HCT116 (cell line): ENCODE results near the gene HOGA1. TPM values are rescaled to one million over a fixed set of nuclear protein-coding genes. Genes with fewer than 3 reads are reported as not detected.

Experiments
- ATAC-seq: fragments of 200-7000 bp; cut with Tn5 transposase; 2 replicates; pipeline ENCODE4 v1.9.1; 2020; ENCODE audit warnings: mild to moderate bottlenecking, moderate library complexity
- BruUV-seq: library from RNA; stranded (reverse); fragments of 400-500 nt; replicated peaks from 2 replicates; lab custom pipeline; 2021; lab: Mats Ljungman, UMichigan
- CTCF ChIA-PET: fragments of 300-600 bp; sonication (Branson Sonifier 250); formaldehyde crosslinking; loops from one replicate; lab custom pipeline; 2021; ENCODE audit warnings: antibody characterized with exemption; lab: Charles Lee
- POLR2A ChIA-PET: fragments of 300-600, 350-600 bp; sonication (Branson Sonifier 250); formaldehyde crosslinking; loops from one replicate; lab custom pipeline; 2021; ENCODE audit warnings: antibody characterized with exemption; lab: Charles Lee
- RAD21 ChIA-PET, 2 experiments: fragments of 300-600 bp; sonication (Branson Sonifier 250); formaldehyde crosslinking; loops; one replicate each; lab custom pipeline; 2023; ENCODE audit warnings: low total read pairs in 2 of 2; ENCODE audit not compliant: uncharacterized antibody in 2 of 2, unreplicated experiment in 2 of 2, low non-redundant PET in 1 of 2; lab: Charles Lee
- DNase-seq: peaks from one replicate; pipeline ENCODE4 v3.0.0-alpha.2; 2010; ENCODE audit warnings: low read depth, low spot score
- H2AFZ ChIP-seq: fragments of 200-600 bp; shearing (Covaris generic), sonication (generic); 2 replicates; pipeline ENCODE4 v1.6.1; 2017; ENCODE audit warnings: low read depth, mixed run types, mixed read lengths, antibody characterized with exemption, low read length; ENCODE audit not compliant: poor library complexity, severe bottlenecking
- H3K27ac ChIP-seq: 2 replicates; pipeline ENCODE4 v1.5.1; 2012; ENCODE audit warnings: low read depth, low read length
- H3K27me3 ChIP-seq: fragments of 200-600 bp; sonication (generic); 2 replicates; pipeline ENCODE4 v1.6.1; 2016; ENCODE audit warnings: mixed run types, low read length, mixed read lengths; ENCODE audit not compliant: insufficient read depth
- H3K36me3 ChIP-seq, 2 experiments: fragments of 200-500 bp in 1 of 2; fragments of 200-600 bp in 1 of 2; sonication (Bioruptor generic) in 1 of 2; sonication (generic) in 1 of 2; 2 replicates each; pipeline versions ENCODE4 v1.5.1 to v1.6.1; 2014 to 2016; ENCODE audit warnings: low read length in 2 of 2, inconsistent platforms in 1 of 2, mixed read lengths in 1 of 2, mixed run types in 1 of 2; ENCODE audit not compliant: insufficient read depth in 2 of 2, control insufficient read depth in 1 of 2
- H3K4me1 ChIP-seq, 2 experiments: fragments of 200-600 bp in 1 of 2; sonication (generic) in 1 of 2; 2 replicates each; pipeline versions ENCODE4 v1.5.1 to v1.6.1; 2012 to 2017; ENCODE audit warnings: low read length in 2 of 2, inconsistent platforms in 1 of 2, mild to moderate bottlenecking in 1 of 2, mixed read lengths in 1 of 2, mixed run types in 1 of 2, moderate library complexity in 1 of 2; ENCODE audit not compliant: insufficient read depth in 2 of 2, control insufficient read depth in 1 of 2
- H3K4me2 ChIP-seq: fragments of 200-600 bp; sonication (generic); 2 replicates; pipeline ENCODE4 v1.6.1; 2017; ENCODE audit warnings: mixed run types, low read length, mixed read lengths
- H3K4me3 ChIP-seq, 2 experiments: fragments of 200-600 bp in 1 of 2; sonication (generic) in 1 of 2; replicated peaks in 1 of 2; 2 replicates each; pipeline ENCODE4 v1.5.1; 2011 to 2016; ENCODE audit warnings: low read length in 2 of 2, control low read depth in 1 of 2, low read depth in 1 of 2, mild to moderate bottlenecking in 1 of 2, mixed read lengths in 1 of 2, mixed run types in 1 of 2
- H3K79me2 ChIP-seq: fragments of 200-600 bp; sonication (generic); 2 replicates; pipeline ENCODE4 v1.6.1; 2017; ENCODE audit warnings: mild to moderate bottlenecking, mixed run types, low read length, moderate library complexity, mixed read lengths; ENCODE audit not compliant: insufficient read depth
- H3K9ac ChIP-seq: fragments of 200-600 bp; sonication (generic); 2 replicates; pipeline ENCODE4 v1.6.1; 2016; ENCODE audit warnings: low read length, mixed read lengths
- H3K9me2 ChIP-seq: fragments of 200-600 bp; sonication (generic), shearing (Covaris generic); 2 replicates; pipeline ENCODE4 v1.6.1; 2017; ENCODE audit warnings: mixed run types, mild to moderate bottlenecking, moderate library complexity; ENCODE audit not compliant: insufficient read depth
- H3K9me3 ChIP-seq, 2 experiments: fragments of 200-500 bp in 1 of 2; fragments of 200-600 bp in 1 of 2; sonication (Bioruptor generic) in 1 of 2; sonication (generic) in 1 of 2; 2 replicates each; pipeline ENCODE4 v1.6.1; 2014 to 2017; ENCODE audit warnings: low read length in 2 of 2, mixed read lengths in 2 of 2, inconsistent platforms in 1 of 2, low read depth in 1 of 2, mild to moderate bottlenecking in 1 of 2, mixed run types in 1 of 2, moderate library complexity in 1 of 2; ENCODE audit not compliant: control insufficient read depth in 1 of 2, insufficient read depth in 1 of 2
- H4K20me1 ChIP-seq: fragments of 200-600 bp; sonication (generic), shearing (Covaris generic); 2 replicates; pipeline ENCODE4 v1.6.1; 2017; ENCODE audit warnings: mixed run types, mild to moderate bottlenecking, moderate library complexity; ENCODE audit not compliant: insufficient read depth
- CBX3 ChIP-seq: IDR thresholded peaks from 2 replicates; pipeline ENCODE4 v1.6.1; 2012; ENCODE audit warnings: low read depth
- CEBPB ChIP-seq: IDR thresholded peaks from 2 replicates; pipeline ENCODE4 v1.6.1; 2012; ENCODE audit warnings: low read depth
- ELF1 ChIP-seq: IDR thresholded peaks from 2 replicates; pipeline ENCODE4 v1.6.1; 2012; ENCODE audit warnings: low read depth, borderline replicate concordance
- FOSL1 ChIP-seq: IDR thresholded peaks from 2 replicates; pipeline ENCODE4 v1.6.1; 2012; ENCODE audit warnings: low read depth
- JUND ChIP-seq: IDR thresholded peaks from 2 replicates; pipeline ENCODE4 v1.6.1; 2012
- POLR2A ChIP-seq: IDR thresholded peaks from 2 replicates; pipeline ENCODE4 v1.7.0; 2011; ENCODE audit warnings: borderline replicate concordance; ENCODE audit not compliant: insufficient read depth, insufficient read length; ENCODE audit errors: extremely low read depth
- POLR2AphosphoS5 ChIP-seq: IDR thresholded peaks from 2 replicates; pipeline ENCODE4 v1.6.1; 2011; ENCODE audit warnings: mild to moderate bottlenecking, low read depth, low read length, moderate library complexity
- SIN3A ChIP-seq: IDR thresholded peaks from 2 replicates; pipeline ENCODE4 v1.6.1; 2012; ENCODE audit warnings: low read depth
- SP1 ChIP-seq: IDR thresholded peaks from 2 replicates; pipeline ENCODE4 v1.6.1; 2012; ENCODE audit warnings: low read depth
- SRF ChIP-seq: IDR thresholded peaks from 2 replicates; pipeline ENCODE4 v1.6.1; 2012; ENCODE audit warnings: low read depth
- TCF7L2 ChIP-seq: IDR thresholded peaks from 2 replicates; pipeline ENCODE4 v1.7.0; 2011; ENCODE audit warnings: borderline replicate concordance, inconsistent platforms; ENCODE audit not compliant: insufficient read depth, insufficient read length; ENCODE audit errors: extremely low read depth
- ZFX ChIP-seq: fragments of 450-650 bp; IDR thresholded peaks from 2 replicates; pipeline ENCODE4 v1.6.1; 2017
- ZNF274 ChIP-seq: fragments of 200-500 bp; sonication (Bioruptor generic); IDR thresholded peaks from 2 replicates; pipeline ENCODE4 v1.6.1; 2014; ENCODE audit warnings: mild to moderate bottlenecking, low read depth, low read length, inconsistent platforms
- intact Hi-C: fragments of 100-400 bp; cut with micrococcal nuclease; formaldehyde crosslinking; loops from 2 replicates; pipeline ENCODE4 v1.10.0; 2022
- total RNA-seq: library from RNA; stranded (reverse); gene quantifications from one replicate; pipeline ENCODE4 v1.2.1, GENCODE V29; 2021; ENCODE audit not compliant: unreplicated experiment
- TF ChIP-seq, protein P1 (sequence below): IDR thresholded peaks from 2 replicates; pipeline ENCODE4 v1.6.1; 2012
- TF ChIP-seq, protein P2 (sequence below): IDR thresholded peaks from 2 replicates; pipeline ENCODE4 v1.6.1; 2012; ENCODE audit warnings: low read depth
- TF ChIP-seq, protein P3 (sequence below), 3 experiments: fragments of 200-600 bp in 1 of 3; sonication (generic) in 1 of 3; IDR thresholded peaks in 2 of 3; conservative IDR thresholded peaks in 1 of 3; 2 replicates each; pipeline ENCODE4 v1.5.1; 2012 to 2017; ENCODE audit warnings: low read depth in 2 of 3, low read length in 2 of 3, antibody characterized with exemption in 1 of 3, borderline replicate concordance in 1 of 3, control low read depth in 1 of 3, mild to moderate bottlenecking in 1 of 3, mixed read lengths in 1 of 3, mixed run types in 1 of 3, moderate library complexity in 1 of 3; ENCODE audit not compliant: insufficient read depth in 1 of 3
- TF ChIP-seq, protein P4 (sequence below): IDR thresholded peaks from 2 replicates; pipeline ENCODE4 v1.6.1; 2011; ENCODE audit warnings: mild to moderate bottlenecking, low read length, moderate library complexity; ENCODE audit not compliant: insufficient replicate concordance; ENCODE audit errors: extremely low read depth
- TF ChIP-seq, protein P5 (sequence below): IDR thresholded peaks from 2 replicates; pipeline ENCODE4 v1.6.1; 2012

The HOGA1 gene
- total RNA-seq, 1 experiment from 2014 or later: 1.6 TPM

DNA sequence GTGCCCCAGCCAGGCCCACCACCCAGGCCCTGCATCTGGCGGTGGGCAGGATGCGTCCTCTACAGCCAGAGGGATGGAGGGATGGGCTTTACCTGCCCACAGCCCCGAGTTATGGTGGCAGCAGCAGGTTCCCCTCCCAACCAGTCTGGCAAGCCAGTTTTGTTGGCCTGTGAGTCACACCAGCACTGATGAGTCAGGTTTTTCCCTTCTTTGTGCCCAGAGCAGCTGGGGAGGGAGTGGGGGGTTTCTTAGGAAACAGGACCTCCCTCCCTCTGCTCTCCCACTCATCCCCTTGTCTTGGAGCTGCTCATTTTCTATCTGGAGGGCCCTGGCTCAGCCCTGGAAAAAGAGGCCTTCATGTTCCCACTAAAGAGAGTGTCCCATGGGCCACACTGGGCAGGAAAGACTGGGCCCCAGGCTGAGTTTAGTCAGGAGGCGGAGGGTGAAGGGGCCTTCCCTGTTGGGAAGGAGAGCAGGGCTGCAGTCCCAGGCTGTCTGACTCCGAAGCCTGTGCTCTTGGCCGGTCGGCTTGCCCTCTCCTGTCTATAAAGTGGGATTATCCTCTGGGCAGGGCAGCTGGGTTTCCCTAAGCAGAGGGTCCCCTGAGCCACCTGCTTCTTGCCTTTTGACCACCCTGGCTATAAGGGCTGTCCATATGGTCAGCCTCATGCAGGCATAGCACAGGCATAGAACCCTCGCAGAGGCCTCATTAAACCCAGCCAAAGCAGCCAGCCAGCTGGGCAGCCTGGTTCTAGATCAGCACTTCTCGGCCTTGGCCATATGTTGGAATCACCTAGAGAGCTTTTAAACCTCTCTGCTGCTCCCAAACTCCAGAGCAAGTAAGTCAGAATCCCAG, 41.8 kb upstream of the HOGA1 start:
- ChIA-PET CTCF (interaction anchor here (0.7 to 4.5 kb wide), 5 partner anchors 8 to 30 kb away, joined by 3 to 20 read pairs (median 3); partner anchors contain the start of gene ANKRD2), RAD21 (interaction anchor here in 1 of 2 experiments (0.8 kb wide), 1 partner anchor 11 kb away, joined by 3 read pairs; no protein-coding TSS in a partner anchor), POLR2A (interaction anchor here (0.7 kb wide), 1 partner anchor 65 kb away, joined by 7 read pairs; no protein-coding TSS in a partner anchor)
- H3K27me3 ChIP-seq: no peaks in the 10 kb centered on the region
- no TSS peak for BruUV-seq
- peak; percentile 71 for ATAC-seq
- H3K4me3 ChIP-seq: peak overlapping the region; percentile 19 to 57
- H3K27ac ChIP-seq: peak overlapping the region; percentile 98
- H3K79me2 ChIP-seq: peaks cover 6% of the 10 kb centered on the region; the same call in 1 of the 2 replicates
- peak overlapping the region; percentile 72 for H3K9ac ChIP-seq
- no peaks in the 10 kb centered on the region for H3K36me3 ChIP-seq
- H3K4me2 ChIP-seq: peak overlapping the region; percentile 99
- intact Hi-C loops: loop anchor here (2.0 kb wide), 2 partner anchors 32 to 44 kb away; partner anchors contain the start of genes MMS19 and UBTD1
- no peaks in the 10 kb centered on the region for H4K20me1 ChIP-seq
- no peaks in the 10 kb centered on the region for H3K9me2 ChIP-seq
- DNase-seq: peak; percentile 82
- peaks cover 53 to 63% of the 10 kb centered on the region in 2 experiments for H3K4me1 ChIP-seq
- H2AFZ ChIP-seq: no peak overlapping the region
- H3K9me3 ChIP-seq: no peaks in the 10 kb centered on the region
- TF ChIP-seq SP1: peak; percentile 96
- peak; percentile 71 for TF ChIP-seq CBX3
- TF ChIP-seq, protein P1, sequence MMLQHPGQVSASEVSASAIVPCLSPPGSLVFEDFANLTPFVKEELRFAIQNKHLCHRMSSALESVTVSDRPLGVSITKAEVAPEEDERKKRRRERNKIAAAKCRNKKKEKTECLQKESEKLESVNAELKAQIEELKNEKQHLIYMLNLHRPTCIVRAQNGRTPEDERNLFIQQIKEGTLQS: no peak
- TF ChIP-seq CEBPB: no peak
- no peak for TF ChIP-seq ELF1
- TF ChIP-seq, protein P2, sequence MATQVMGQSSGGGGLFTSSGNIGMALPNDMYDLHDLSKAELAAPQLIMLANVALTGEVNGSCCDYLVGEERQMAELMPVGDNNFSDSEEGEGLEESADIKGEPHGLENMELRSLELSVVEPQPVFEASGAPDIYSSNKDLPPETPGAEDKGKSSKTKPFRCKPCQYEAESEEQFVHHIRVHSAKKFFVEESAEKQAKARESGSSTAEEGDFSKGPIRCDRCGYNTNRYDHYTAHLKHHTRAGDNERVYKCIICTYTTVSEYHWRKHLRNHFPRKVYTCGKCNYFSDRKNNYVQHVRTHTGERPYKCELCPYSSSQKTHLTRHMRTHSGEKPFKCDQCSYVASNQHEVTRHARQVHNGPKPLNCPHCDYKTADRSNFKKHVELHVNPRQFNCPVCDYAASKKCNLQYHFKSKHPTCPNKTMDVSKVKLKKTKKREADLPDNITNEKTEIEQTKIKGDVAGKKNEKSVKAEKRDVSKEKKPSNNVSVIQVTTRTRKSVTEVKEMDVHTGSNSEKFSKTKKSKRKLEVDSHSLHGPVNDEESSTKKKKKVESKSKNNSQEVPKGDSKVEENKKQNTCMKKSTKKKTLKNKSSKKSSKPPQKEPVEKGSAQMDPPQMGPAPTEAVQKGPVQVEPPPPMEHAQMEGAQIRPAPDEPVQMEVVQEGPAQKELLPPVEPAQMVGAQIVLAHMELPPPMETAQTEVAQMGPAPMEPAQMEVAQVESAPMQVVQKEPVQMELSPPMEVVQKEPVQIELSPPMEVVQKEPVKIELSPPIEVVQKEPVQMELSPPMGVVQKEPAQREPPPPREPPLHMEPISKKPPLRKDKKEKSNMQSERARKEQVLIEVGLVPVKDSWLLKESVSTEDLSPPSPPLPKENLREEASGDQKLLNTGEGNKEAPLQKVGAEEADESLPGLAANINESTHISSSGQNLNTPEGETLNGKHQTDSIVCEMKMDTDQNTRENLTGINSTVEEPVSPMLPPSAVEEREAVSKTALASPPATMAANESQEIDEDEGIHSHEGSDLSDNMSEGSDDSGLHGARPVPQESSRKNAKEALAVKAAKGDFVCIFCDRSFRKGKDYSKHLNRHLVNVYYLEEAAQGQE: no peak
- TF ChIP-seq FOSL1: peak; percentile 99
- TF ChIP-seq ZNF274: no peak
- TF ChIP-seq TCF7L2: peak; percentile 67
- TF ChIP-seq POLR2AphosphoS5: peak; percentile 58; the same call in 1 of the 2 replicates
- TF ChIP-seq JUND: peak; percentile 99
- TF ChIP-seq, protein P3, sequence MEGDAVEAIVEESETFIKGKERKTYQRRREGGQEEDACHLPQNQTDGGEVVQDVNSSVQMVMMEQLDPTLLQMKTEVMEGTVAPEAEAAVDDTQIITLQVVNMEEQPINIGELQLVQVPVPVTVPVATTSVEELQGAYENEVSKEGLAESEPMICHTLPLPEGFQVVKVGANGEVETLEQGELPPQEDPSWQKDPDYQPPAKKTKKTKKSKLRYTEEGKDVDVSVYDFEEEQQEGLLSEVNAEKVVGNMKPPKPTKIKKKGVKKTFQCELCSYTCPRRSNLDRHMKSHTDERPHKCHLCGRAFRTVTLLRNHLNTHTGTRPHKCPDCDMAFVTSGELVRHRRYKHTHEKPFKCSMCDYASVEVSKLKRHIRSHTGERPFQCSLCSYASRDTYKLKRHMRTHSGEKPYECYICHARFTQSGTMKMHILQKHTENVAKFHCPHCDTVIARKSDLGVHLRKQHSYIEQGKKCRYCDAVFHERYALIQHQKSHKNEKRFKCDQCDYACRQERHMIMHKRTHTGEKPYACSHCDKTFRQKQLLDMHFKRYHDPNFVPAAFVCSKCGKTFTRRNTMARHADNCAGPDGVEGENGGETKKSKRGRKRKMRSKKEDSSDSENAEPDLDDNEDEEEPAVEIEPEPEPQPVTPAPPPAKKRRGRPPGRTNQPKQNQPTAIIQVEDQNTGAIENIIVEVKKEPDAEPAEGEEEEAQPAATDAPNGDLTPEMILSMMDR (IDR thresholded peaks at IDR 0.05 in 2 of 3, conservative IDR thresholded peaks at IDR 0.05 in 1 of 3; ENCODE audit: borderline replicate concordance in 1 of 3, insufficient read depth in 1 of 3, low read depth in 2 of 3, low read length in 2 of 3): no peak
- TF ChIP-seq, protein P4, sequence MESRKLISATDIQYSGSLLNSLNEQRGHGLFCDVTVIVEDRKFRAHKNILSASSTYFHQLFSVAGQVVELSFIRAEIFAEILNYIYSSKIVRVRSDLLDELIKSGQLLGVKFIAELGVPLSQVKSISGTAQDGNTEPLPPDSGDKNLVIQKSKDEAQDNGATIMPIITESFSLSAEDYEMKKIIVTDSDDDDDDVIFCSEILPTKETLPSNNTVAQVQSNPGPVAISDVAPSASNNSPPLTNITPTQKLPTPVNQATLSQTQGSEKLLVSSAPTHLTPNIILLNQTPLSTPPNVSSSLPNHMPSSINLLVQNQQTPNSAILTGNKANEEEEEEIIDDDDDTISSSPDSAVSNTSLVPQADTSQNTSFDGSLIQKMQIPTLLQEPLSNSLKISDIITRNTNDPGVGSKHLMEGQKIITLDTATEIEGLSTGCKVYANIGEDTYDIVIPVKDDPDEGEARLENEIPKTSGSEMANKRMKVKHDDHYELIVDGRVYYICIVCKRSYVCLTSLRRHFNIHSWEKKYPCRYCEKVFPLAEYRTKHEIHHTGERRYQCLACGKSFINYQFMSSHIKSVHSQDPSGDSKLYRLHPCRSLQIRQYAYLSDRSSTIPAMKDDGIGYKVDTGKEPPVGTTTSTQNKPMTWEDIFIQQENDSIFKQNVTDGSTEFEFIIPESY: no peak
- peak; percentile 77; the same call in 1 of the 2 replicates for TF ChIP-seq SRF
- TF ChIP-seq, protein P5, sequence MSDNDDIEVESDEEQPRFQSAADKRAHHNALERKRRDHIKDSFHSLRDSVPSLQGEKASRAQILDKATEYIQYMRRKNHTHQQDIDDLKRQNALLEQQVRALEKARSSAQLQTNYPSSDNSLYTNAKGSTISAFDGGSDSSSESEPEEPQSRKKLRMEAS: no peak; the same call in none of the 2 replicates
- no peak for TF ChIP-seq POLR2A
- TF ChIP-seq ZFX: no peak
- TF ChIP-seq SIN3A: peak; percentile 80
